Activated CD4-positive, alpha-beta T cell treated with anti-CD3 and anti-CD28 coated beads for 36 hours (primary cell): ENCODE measurements around the gene TTLL12. TPM values are rescaled to one million over a fixed set of nuclear protein-coding genes. Genes with fewer than 3 reads are reported as not detected.
A peak's percentile ranks its signal among the peaks of the same experiment; 100 is the strongest.
"Not testable (repeated sequence)": the region's sequence is repeated elsewhere in the genome, so short reads cannot be mapped to it uniquely, and the experiment has no call there.

Experiments
- ATAC-seq: fragments of 200-7000 bp; cut with Tn5 transposase; one replicate; pipeline ENCODE4 v1.10.0; 2021; ENCODE audit warnings: mild to moderate bottlenecking, moderate library complexity
- CTCF ChIA-PET: fragments of 350-600 bp; sonication (Branson Sonifier 250); formaldehyde crosslinking; loops from one replicate; lab custom pipeline; 2021; ENCODE audit warnings: antibody characterized with exemption; lab: Charles Lee
- POLR2A ChIA-PET: fragments of 350-600 bp; sonication (Branson Sonifier 250); formaldehyde crosslinking; loops from one replicate; lab custom pipeline; 2021; ENCODE audit warnings: antibody characterized with exemption, inconsistent platforms; lab: Charles Lee
- DNase-seq: peaks from one replicate; pipeline ENCODE4 v3.0.0-alpha.2; 2020
- H3K27ac Mint-ChIP-seq: one replicate; pipeline ENCODE4 v1.8.0; 2021; ENCODE audit warnings: mixed read lengths
- H3K27me3 Mint-ChIP-seq: one replicate; pipeline ENCODE4 v1.8.0; 2021; ENCODE audit warnings: mixed read lengths
- H3K36me3 Mint-ChIP-seq: one replicate; pipeline ENCODE4 v1.8.0; 2021; ENCODE audit warnings: low read depth, mixed read lengths
- H3K4me1 Mint-ChIP-seq: one replicate; pipeline ENCODE4 v1.8.0; 2021; ENCODE audit warnings: mixed read lengths
- H3K4me3 Mint-ChIP-seq: one replicate; pipeline ENCODE4 v1.8.0; 2021; ENCODE audit warnings: mild to moderate bottlenecking, moderate library complexity, mixed read lengths
- H3K9me3 Mint-ChIP-seq: one replicate; pipeline ENCODE4 v1.8.0; 2021; ENCODE audit warnings: low read depth, mixed read lengths
- intact Hi-C, 2 experiments: fragments of 100-400 bp; cut with DNase I in 1 of 2; cut with micrococcal nuclease in 1 of 2; formaldehyde crosslinking; loops; one replicate each; pipeline versions ENCODE4 v1.14.2 to v1.15.1; 2022 to 2024; cut with DNase I, micrococcal nuclease
- total RNA-seq, 2 experiments: library from RNA; stranded (reverse); gene quantifications; one replicate each; pipeline ENCODE4 v1.2.3, GENCODE V29; 2021

TTLL12 gene
- total RNA-seq, 2 experiments from 2014 or later = 75.8 to 85.2 TPM

DNA sequence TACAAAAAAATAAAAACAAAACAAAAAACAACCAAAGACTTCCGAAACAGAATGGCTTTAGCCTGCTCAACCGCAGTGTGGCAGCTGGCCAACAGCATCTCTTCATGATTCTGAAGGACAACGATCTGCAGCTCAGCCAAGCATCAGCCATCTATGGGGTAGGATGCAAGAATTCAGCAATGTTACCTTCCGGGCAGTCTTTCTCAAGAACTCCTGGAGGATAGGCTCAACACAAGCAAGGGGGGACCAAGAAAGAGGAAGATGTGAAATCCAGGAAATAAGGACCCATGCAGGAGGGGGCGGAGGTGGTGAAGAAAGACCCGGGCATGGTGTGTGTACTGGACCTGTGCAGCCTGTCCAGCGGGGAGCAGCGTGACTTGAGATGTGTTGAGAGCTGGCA lies 39.1 kb downstream of the TTLL12 start:
- peak overlapping the region; percentile 75 for H3K4me3 Mint-ChIP-seq

DNA sequence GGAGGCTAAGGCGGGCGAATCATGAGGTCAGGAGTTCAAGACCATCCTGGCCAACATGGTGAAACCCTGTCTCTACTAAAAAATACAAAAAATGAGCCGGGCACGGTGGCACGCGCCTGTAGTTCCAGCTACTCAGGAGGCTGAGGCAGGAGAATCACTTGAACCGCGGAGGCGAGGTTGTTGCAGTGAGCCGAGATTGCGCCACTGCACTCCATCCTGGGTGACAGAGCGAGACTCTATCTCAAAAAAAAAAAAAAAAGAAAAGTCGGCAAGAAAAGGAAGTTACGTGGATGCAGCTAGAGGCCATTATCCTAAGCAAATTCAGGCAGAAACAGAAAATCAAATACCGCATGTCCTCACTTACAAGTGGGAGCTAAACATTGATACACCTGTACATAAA lies 40.6 kb downstream of the TTLL12 start:
- H3K27ac Mint-ChIP-seq, H3K4me3 Mint-ChIP-seq, ATAC-seq, DNase-seq, H3K27me3 Mint-ChIP-seq, H3K36me3 Mint-ChIP-seq, H3K9me3 Mint-ChIP-seq, intact Hi-C loops: not testable (repeated sequence)
- peaks cover 35% of the 10 kb centered on the region for H3K4me1 Mint-ChIP-seq
- POLR2A ChIA-PET = interaction anchor here (0.6 kb wide), 1 partner anchor 28 kb away, joined by 3 read pairs; no protein-coding TSS in a partner anchor
- CTCF ChIA-PET = interaction anchor here (0.6 kb wide), 1 partner anchor 11 kb away, joined by 3 read pairs; no protein-coding TSS in a partner anchor

More for the DNA sequence above, 39.1 kb downstream of the TTLL12 start:
- Mint-ChIP-seq H3K9me3 (no peaks in the 10 kb centered on the region), H3K36me3 (peaks cover 2% of the 10 kb centered on the region), H3K4me1 (peaks cover 29% of the 10 kb centered on the region), H3K27me3 (no peaks in the 10 kb centered on the region), H3K27ac (peak overlapping the region; percentile 96)
- DNase-seq (no peak), ATAC-seq (no peak)
- CTCF ChIA-PET = no interaction called here
- POLR2A ChIA-PET = no interaction called here
- intact Hi-C loops = no loop called here

DNA sequence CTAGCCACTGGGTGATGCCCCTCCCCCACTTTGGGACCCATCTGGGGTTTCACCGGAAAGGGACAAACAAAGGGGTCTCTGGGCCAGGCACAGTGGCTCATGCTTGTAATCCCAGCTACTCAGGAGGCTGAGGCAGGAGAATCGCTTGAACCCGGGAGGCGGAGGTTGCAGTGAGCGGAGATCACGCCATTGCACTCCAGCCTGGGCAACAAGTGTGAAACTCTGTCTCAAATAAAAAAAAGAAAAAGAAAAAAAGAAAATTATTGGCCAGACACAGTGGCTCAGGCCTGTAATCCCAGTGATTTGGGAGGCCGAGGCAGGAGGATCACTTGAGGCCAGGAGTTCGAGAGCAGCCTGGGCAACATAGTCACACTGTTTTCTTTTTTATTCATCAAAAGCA lies 41.6 kb downstream of the TTLL12 start:
- H3K27ac Mint-ChIP-seq, H3K27me3 Mint-ChIP-seq, intact Hi-C loops, DNase-seq, ATAC-seq, H3K4me3 Mint-ChIP-seq, POLR2A ChIA-PET, CTCF ChIA-PET, H3K9me3 Mint-ChIP-seq: not testable (repeated sequence)
- peaks cover 11% of the 10 kb centered on the region for H3K36me3 Mint-ChIP-seq
- peaks cover 34% of the 10 kb centered on the region for H3K4me1 Mint-ChIP-seq

DNA sequence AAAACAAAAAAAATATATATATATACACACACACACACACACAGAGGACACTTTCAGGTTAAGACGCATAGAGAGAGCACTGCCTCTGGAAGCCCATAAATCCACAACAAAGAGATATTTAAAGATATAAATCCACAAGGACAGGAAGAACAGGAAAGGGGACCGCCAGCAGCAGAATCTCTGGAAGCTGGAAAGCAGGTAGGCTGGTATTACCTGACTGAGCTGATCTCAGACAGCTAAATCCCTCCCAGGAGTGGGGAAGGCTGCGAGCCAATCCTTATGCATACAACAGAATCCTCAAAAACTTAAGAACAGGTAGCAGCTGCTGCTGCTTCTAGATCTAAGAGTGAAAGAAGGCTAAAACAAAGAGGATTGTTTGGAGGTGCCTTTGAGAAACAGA lies 42.0 kb downstream of the TTLL12 start:
- POLR2A ChIA-PET = no interaction called here
- Mint-ChIP-seq H3K9me3 (no peaks in the 10 kb centered on the region), H3K36me3 (peaks cover 15% of the 10 kb centered on the region), H3K27ac (no peak overlapping the region), H3K4me3 (no peak overlapping the region), H3K27me3 (no peaks in the 10 kb centered on the region), H3K4me1 (peaks cover 34% of the 10 kb centered on the region)
- intact Hi-C loops = no loop called here
- ATAC-seq = no peak
- DNase-seq = no peak
- CTCF ChIA-PET = no interaction called here

DNA sequence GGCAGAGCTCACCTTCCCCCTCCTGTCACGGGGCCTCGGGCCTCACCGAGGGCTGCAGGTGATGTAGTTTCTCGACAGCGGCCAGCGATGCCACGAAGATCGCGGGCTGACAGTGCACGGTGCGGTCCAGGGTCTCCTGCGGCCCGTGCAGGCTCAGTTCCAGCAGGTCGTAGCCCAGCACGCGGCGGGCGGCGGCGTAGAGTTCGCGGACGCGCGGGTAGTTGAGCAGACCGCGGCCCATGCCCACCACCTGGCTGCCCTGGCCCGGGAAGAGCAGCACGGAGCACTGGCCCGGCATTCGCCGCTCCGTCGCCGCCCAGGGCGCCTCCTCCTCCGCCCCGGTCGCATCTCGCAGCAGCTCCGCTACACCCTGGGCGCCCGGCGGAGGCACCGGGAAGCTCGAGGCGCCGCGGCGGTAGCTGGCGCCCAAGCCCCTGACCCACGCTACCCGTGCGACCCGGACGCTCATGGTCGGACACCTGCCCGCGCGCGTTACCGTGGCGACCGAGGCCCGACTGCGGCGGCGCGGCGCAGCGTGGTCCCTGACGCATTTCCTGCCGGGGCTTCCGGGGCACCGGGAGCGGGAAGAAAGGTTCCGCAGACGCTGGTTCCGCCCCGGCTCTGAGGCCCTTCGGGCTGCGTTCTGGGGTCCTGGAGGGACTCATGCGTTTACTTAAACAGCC lies 43.9 kb downstream of the TTLL12 start, which contains the start of gene MCAT:
Gene MCAT, minus strand, starts transcription at position 519 of the 683 bp plus-strand sequence. Its CDS starts 50 bp downstream, at position 469.
- POLR2A ChIA-PET = interaction anchor here (0.6 kb wide), 1 partner anchor 22 kb away, joined by 4 read pairs; no protein-coding TSS in a partner anchor
- Mint-ChIP-seq H3K27ac (peak within 1 kb of the TSS; percentile 95), H3K27me3 (no peaks in the 10 kb centered on the region)

DNA sequence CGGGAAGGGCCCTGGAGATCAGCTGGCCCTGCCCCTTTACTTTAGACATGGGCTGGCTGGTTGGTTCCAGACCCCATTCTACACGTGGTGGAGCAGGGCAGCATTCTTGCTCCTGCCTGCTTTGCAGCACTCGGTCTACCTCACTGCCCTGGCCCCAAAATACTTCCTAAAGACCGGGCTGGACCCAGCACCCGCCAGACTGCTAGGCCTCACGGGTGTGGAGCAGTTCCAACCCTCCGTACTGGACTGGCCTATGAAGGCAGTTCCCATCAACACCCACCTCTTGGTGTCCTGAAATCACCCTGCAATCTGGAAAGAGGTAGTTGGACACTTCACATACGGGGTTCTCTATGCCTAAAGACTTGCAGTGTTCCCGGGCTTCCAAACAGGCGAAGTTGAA lies 50.1 kb downstream of the TTLL12 start:
- ChIA-PET CTCF (interaction anchor here (0.8 kb wide), 1 partner anchor 356 kb away, joined by 3 read pairs; no protein-coding TSS in a partner anchor), POLR2A (interaction anchor here (0.9 kb wide), 1 partner anchor 51 kb away, joined by 3 read pairs; no protein-coding TSS in a partner anchor)
- no peak overlapping the region for H3K4me3 Mint-ChIP-seq
- H3K27ac Mint-ChIP-seq = no peak overlapping the region
- intact Hi-C loops = no loop called here
- H3K9me3 Mint-ChIP-seq = no peaks in the 10 kb centered on the region
- no peaks in the 10 kb centered on the region for H3K27me3 Mint-ChIP-seq
- H3K4me1 Mint-ChIP-seq = peaks cover 6% of the 10 kb centered on the region
- ATAC-seq (no peak), DNase-seq (no peak)
- peaks cover 52% of the 10 kb centered on the region for H3K36me3 Mint-ChIP-seq

More for the DNA sequence above, 43.9 kb downstream of the TTLL12 start, which contains the start of gene MCAT:
- Mint-ChIP-seq H3K4me1 (peaks cover 27% of the 10 kb centered on the region), H3K9me3 (no peaks in the 10 kb centered on the region), H3K4me3 (peak within 1 kb of the TSS; percentile 85), H3K36me3 (peaks cover 21% of the 10 kb centered on the region)
- CTCF ChIA-PET = no interaction called here
- intact Hi-C loops = loop anchor here (1.0 to 2.0 kb wide), 6 partner anchors 8 to 287 kb away; partner anchors contain the start of genes TTLL12 (in 2 of the 2), TSPO (in 1 of the 2) and TTLL1 (in 1 of the 2)
- ATAC-seq = peak; percentile 93
- DNase-seq = peak; percentile 88

DNA sequence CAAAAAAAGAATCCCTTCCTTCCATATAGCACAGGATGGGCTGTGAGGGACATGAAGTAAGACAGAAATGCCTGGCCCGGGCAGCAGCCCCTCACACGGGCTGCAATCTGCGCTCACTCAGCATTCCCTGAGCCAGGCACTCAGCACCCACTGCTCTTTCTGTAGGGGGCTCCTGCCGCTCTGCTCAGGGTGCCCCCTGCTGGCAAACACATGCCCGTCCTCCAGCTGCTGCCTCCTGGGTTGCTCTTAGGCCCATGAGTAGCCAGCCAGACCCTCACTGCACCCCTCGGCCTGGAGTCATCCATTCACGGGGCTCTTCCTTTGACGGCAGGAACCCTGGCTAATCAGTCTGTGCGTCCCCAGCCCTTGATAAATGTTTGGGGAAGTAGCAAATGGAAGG lies 50.7 kb downstream of the TTLL12 start:
- ATAC-seq = no peak
- Mint-ChIP-seq H3K4me1 (peaks cover 4% of the 10 kb centered on the region), H3K27me3 (no peaks in the 10 kb centered on the region), H3K27ac (no peak overlapping the region), H3K36me3 (peaks cover 51% of the 10 kb centered on the region), H3K9me3 (no peaks in the 10 kb centered on the region), H3K4me3 (no peak overlapping the region)
- POLR2A ChIA-PET = no interaction called here
- intact Hi-C loops = no loop called here
- peak; percentile 41 for DNase-seq
- CTCF ChIA-PET = interaction anchor here (0.8 kb wide), 1 partner anchor 355 kb away, joined by 3 read pairs; no protein-coding TSS in a partner anchor

DNA sequence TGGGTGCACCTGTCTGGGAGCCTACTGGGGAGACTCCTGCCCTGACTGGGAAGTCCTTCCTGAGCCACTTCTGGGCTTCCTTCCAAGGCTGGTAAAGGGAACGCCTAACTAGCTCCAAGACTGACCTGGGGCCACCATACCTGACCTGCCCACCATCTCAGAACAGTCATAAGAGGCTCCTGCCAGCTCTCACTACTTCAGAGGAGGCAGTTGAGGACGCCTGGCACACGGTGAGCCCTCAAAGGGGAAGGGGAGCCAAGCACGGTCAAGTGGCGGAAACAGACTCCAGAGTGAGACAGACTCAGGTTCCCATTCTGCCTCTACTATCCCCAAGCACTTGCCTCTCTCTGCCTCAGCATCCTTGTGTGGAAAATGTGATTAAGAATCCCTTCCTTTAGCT lies 51.4 kb downstream of the TTLL12 start:
- Mint-ChIP-seq H3K27ac (no peak overlapping the region), H3K9me3 (no peaks in the 10 kb centered on the region), H3K4me3 (no peak overlapping the region), H3K27me3 (no peaks in the 10 kb centered on the region), H3K36me3 (peaks cover 45% of the 10 kb centered on the region), H3K4me1 (no peaks in the 10 kb centered on the region)
- ATAC-seq = no peak
- ChIA-PET POLR2A (no interaction called here), CTCF (interaction anchor here (0.5 to 0.6 kb wide), 2 partner anchors 10 to 253 kb away, joined by 3 read pairs; no protein-coding TSS in a partner anchor)
- no peak for DNase-seq
- intact Hi-C loops = no loop called here

DNA sequence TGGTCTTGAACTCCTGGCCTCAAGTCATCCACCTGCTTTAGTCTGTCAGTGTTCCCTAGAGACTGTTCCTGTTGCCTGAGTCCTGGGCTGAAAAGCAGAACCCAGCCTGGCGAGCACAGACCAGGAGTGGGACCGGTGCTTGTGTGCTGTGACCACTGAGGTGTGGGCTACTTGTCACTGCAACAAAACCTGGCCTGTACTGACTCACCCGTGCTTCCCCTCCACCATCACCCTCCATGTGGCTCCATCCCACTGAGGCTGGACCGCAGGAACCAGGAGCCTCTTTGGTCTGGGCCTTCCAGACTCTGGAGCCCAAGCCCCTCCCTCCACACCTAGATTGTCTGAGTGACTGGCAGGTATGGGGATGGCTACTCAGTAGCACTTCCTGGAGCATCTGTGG lies 52.4 kb downstream of the TTLL12 start:
- Mint-ChIP-seq H3K27me3 (no peaks in the 10 kb centered on the region), H3K27ac (no peak overlapping the region), H3K9me3 (no peaks in the 10 kb centered on the region), H3K4me1 (no peaks in the 10 kb centered on the region), H3K4me3 (no peak overlapping the region), H3K36me3 (peaks cover 38% of the 10 kb centered on the region)
- ChIA-PET CTCF (no interaction called here), POLR2A (interaction anchor here (0.6 kb wide), 1 partner anchor 16 kb away, joined by 5 read pairs; no protein-coding TSS in a partner anchor)
- ATAC-seq (no peak), DNase-seq (no peak)
- intact Hi-C loops = no loop called here

DNA sequence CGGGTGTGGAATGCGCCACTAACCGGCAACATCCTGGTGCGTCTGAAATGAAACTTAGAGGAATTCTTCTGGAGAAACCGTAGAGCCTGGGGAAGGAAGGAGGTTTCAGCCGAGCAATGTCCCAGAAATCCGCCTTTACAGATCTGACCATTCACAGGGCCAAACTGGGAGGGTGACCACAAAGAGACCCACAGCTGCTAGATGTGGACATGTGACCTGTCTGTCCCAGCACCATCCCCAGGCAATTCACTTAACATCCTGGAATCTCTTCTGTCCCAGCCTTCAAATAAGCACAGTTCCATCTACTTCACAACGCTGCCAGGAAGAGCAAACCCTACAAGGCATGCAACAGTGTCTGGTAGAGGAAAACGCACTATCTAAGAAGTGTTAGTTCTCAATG lies 53.5 kb downstream of the TTLL12 start:
- ATAC-seq (no peak), DNase-seq (no peak)
- Mint-ChIP-seq H3K9me3 (no peaks in the 10 kb centered on the region), H3K27ac (no peak overlapping the region), H3K4me3 (no peak overlapping the region), H3K27me3 (no peaks in the 10 kb centered on the region), H3K4me1 (peaks cover 2% of the 10 kb centered on the region), H3K36me3 (peaks cover 33% of the 10 kb centered on the region)
- ChIA-PET POLR2A (no interaction called here), CTCF (no interaction called here)
- intact Hi-C loops = no loop called here

DNA sequence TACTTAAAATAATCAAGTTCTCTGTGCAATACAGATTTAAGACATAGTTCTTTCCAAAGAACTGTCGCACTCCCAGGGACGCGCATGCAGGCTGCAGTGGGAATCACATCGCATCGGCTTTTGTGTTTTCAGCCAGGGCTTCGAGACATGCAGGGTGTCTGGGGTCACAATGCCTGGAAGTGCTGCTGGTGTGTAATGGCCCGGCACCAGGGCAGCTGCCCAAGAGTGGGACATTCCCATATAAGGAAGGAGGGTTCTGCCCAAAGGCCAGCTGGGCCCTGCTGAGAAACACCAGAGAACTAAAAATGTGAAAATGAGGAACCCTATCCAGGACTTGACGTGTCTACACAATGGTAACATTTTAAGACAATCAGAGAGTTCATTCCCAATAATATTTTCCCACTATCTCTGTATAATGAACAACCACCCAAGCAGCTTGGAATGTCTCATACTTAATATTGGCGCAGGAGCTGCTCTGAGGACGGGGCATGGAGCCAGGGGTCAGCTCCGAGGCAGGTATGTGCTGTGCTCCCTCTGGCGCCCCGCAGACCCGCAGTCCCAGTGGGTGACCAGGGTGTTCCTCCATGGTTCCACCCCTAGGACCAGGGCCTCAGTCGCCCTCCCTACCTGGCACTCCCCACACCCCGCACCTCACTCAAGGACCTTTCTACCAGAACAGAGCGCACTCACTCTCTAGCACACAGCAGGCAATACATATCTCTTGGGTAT lies 55.0 kb downstream of the TTLL12 start:
- intact Hi-C loops = no loop called here

More for the DNA sequence above, 55.0 kb downstream of the TTLL12 start:
- ChIA-PET CTCF (no interaction called here), POLR2A (interaction anchor here (0.6 kb wide), 1 partner anchor 119 kb away, joined by 3 read pairs; no protein-coding TSS in a partner anchor)
- DNase-seq (no peak), ATAC-seq (no peak)
- Mint-ChIP-seq H3K4me1 (peaks cover 2% of the 10 kb centered on the region), H3K9me3 (no peaks in the 10 kb centered on the region), H3K4me3 (no peak overlapping the region), H3K36me3 (peaks cover 31% of the 10 kb centered on the region), H3K27me3 (no peaks in the 10 kb centered on the region), H3K27ac (no peak overlapping the region)
